SK-N-MC (cell line): ENCODE results near the gene UBXN4.

ENCODE experiments used
- EZH2 ChIP-seq: fragments of 200-600 bp; sonication (generic); IDR thresholded peaks from one replicate; pipeline ENCODE4 v1.6.1; 2017; ENCODE audit warnings: antibody characterized with exemption
- POLR2AphosphoS5 ChIP-seq: IDR thresholded peaks from 2 replicates; pipeline ENCODE4 v1.6.1; 2012; ENCODE audit warnings: mild to moderate bottlenecking, low read depth, low read length, borderline replicate concordance

- TF ChIP-seq EZH2: no peak
- TF ChIP-seq POLR2AphosphoS5: no peak
Observed at GRCh38 chr2:135818937-135819610, 77.4 kb downstream of the UBXN4 start.
